Right atrium auricular region (tissue), 2 donors: ENCODE measurements around the gene SPEF1. TPM values are rescaled to one million over a fixed set of nuclear protein-coding genes. Genes with fewer than 3 reads are reported as not detected.

Experiments
- DNase-seq: peaks from one replicate; pipeline ENCODE4 v3.0.0-alpha.2; 2019; ENCODE audit warnings: low spot score
- H3K27ac ChIP-seq, 2 donors: fragments of 200-600 bp; sonication (generic); 1 replicate in 1 of 2; 2 replicates in 1 of 2; pipeline ENCODE4 v1.5.1; 2016 to 2019
- H3K27me3 ChIP-seq, 2 donors: fragments of 200-600 bp; sonication (generic); one replicate each; pipeline versions ENCODE4 v1.5.1 to v1.6.0; 2017 to 2019
- H3K36me3 ChIP-seq: fragments of 200-600 bp; sonication (generic); one replicate; pipeline ENCODE4 v1.5.1; 2016
- H3K4me1 ChIP-seq, 2 donors: fragments of 200-600 bp; sonication (generic); one replicate each; pipeline versions ENCODE4 v1.5.1 to v1.6.0; 2017 to 2019
- H3K4me3 ChIP-seq, 2 donors: fragments of 200-600 bp; sonication (generic); 1 replicate in 1 of 2; 2 replicates in 1 of 2; pipeline ENCODE4 v1.5.1; 2017 to 2019; ENCODE audit warnings: mild to moderate bottlenecking in 1 of 2, moderate library complexity in 1 of 2
- H3K9me3 ChIP-seq, 2 donors: fragments of 200-600 bp; sonication (generic); one replicate each; pipeline ENCODE4 v1.5.1; 2019
- CTCF ChIP-seq, 2 donors: fragments of 200-600 bp; sonication (generic); IDR thresholded peaks; one replicate each; pipeline ENCODE4 v1.5.1; 2019; ENCODE audit warnings: antibody characterized with exemption in 2 of 2
- total RNA-seq, 2 donors: library from RNA; depleted of rRNA; stranded (reverse); fragments of >200 nt; gene quantifications; one replicate each; pipeline ENCODE4 v1.1.0, GENCODE V29; 2016

Gene SPEF1
- total RNA-seq, 2 donors from 2014 or later: 0.31 TPM; not detected in 1

DNA sequence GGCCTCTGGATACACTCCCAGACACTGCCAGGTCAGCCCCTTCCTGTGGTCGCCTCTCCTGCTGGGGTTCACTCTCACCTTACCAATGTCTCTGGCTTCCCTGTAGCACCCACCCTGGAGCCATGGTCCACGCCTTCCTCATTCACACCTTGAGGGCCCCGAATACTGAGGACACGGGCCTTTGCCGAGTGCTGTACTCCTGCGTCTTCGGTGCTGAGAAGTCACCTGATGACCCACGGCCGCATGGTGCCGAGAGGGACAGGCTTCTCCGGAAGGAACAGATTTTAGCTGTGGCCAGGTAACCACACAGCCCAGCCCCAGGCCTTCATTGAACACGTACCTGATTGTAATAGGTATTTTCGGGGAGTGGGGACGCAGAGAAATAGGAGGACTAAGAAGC is 40.7 kb upstream of the SPEF1 start:
- H3K27me3 ChIP-seq: no peaks in the 10 kb centered on the region
- H3K4me1 ChIP-seq: peaks cover 0 to 27% of the 10 kb centered on the region in 2 donors
- no peak for DNase-seq
- H3K9me3 ChIP-seq: no peaks in the 10 kb centered on the region
- H3K4me3 ChIP-seq: no peak overlapping the region
- H3K36me3 ChIP-seq: peaks cover 26% of the 10 kb centered on the region
- no peak overlapping the region for H3K27ac ChIP-seq
- no peak for TF ChIP-seq CTCF (IDR thresholded peaks at IDR 0.05)

DNA sequence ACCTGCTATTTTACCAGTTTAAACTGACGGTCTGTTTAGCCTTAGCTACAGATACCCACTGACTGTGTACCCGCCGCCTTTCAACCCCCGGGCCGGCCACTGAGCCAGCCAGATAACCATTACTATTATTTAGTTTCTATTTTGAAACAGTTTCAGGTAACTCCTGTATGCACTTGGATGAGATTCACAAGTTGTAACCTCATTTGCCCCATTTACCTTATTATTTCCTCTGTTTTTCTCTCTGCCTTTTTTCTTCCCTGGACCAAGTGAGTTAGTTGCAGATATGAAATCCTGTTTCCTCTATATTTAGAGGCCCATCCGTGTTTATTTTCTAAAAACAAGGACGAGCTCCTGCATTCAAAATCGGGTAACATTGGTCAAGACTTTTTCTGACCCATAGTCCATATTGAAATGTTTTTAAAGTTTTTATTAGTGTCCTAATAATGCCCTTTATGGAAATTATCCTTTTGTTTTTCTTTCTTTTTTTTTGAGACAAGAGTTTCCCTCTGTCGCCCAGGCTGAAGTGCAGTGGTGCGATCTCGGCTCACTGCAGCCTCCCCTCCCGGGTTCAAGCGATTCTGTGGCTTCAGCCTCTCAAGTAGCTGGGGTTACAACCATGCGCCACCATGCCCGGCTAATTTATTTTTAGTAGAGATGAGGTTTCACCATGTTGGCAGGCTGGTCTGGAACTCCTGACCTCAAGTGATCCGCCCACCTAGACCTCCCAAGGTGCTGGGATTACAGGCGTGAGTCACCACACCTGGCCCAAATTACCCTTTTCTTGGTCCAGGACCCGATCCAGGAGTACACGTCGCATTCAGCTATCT is 39.9 kb upstream of the SPEF1 start:
- Histone ChIP-seq H3K36me3 (peaks cover 26% of the 10 kb centered on the region), H3K4me3 (peak overlapping the region; percentile 51 to 69), H3K9me3 (no peaks in the 10 kb centered on the region), H3K27ac (peak overlapping the region; percentile 96 to 99), H3K4me1 (peaks cover 0 to 27% of the 10 kb centered on the region in 2 donors), H3K27me3 (no peaks in the 10 kb centered on the region)
- TF ChIP-seq CTCF (IDR thresholded peaks at IDR 0.05): no peak
- DNase-seq: no peak

- Histone ChIP-seq H3K4me1 (peaks cover 0 to 27% of the 10 kb centered on the region in 2 donors), H3K36me3 (peaks cover 26% of the 10 kb centered on the region), H3K27ac (peak within 1 kb of the TSS; percentile 96 to 99), H3K4me3 (peak within 1 kb of the TSS; percentile 51 to 69), H3K9me3 (no peaks in the 10 kb centered on the region), H3K27me3 (no peaks in the 10 kb centered on the region)
- DNase-seq: peak; percentile 98
- TF ChIP-seq CTCF (IDR thresholded peaks at IDR 0.05): peak; percentile 99
These were observed 39.0 kb upstream of the SPEF1 start, which contains the start of gene AP5S1 for GRCh38 chr20:3820048-3820900. Gene AP5S1, plus strand, starts transcription at chr20:3820547. Its CDS starts 1,571 bp downstream, at chr20:3822118.

DNA sequence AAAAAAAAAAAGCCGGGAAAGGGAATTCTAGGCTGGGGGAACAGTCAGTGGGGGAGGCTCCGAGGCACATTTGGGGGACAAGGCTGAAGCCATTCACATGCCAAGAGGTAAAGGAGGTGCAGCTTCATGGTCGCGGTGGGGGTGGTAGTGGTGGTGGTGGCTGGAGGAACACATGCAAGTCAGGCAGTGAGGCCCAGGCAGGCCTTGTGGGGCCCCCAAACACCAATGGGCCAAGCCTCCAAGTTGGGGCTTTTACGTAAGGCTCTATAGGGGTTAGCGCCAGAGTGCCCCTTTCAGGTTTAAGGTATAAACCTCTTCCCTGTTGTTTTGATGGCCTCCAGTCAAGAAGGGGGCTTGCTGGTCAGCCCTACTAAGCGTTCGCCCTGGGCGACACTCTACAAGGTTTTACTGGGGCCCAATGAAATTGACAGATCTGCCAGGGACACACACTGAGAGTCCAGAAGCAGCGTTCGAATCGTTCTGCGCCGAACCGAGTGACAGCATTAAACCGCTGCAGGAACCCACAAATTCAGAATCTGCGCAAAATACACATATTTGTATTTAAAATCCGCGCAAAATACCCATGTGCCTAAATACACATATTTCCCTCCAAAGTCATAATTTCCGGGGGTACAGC is 38.3 kb upstream of the SPEF1 start:
- no peak for DNase-seq
- Histone ChIP-seq H3K4me1 (peaks cover 0 to 27% of the 10 kb centered on the region in 2 donors), H3K9me3 (no peaks in the 10 kb centered on the region), H3K36me3 (peaks cover 25% of the 10 kb centered on the region), H3K27ac (peak overlapping the region; percentile 96 to 99), H3K27me3 (no peaks in the 10 kb centered on the region), H3K4me3 (peak overlapping the region; percentile 51 to 69)
- no peak for TF ChIP-seq CTCF (IDR thresholded peaks at IDR 0.05)
